ENCODE results near the gene POU2AF1. TPM values are rescaled to one million over a fixed set of nuclear protein-coding genes. Genes with fewer than 3 reads are reported as not detected.

Gene POU2AF1
- total and polyA plus RNA-seq, 2 of the 8 experiments (the other 6 are each of a cell fraction or from before 2014, with no cell fraction given), result not detected

DNA sequence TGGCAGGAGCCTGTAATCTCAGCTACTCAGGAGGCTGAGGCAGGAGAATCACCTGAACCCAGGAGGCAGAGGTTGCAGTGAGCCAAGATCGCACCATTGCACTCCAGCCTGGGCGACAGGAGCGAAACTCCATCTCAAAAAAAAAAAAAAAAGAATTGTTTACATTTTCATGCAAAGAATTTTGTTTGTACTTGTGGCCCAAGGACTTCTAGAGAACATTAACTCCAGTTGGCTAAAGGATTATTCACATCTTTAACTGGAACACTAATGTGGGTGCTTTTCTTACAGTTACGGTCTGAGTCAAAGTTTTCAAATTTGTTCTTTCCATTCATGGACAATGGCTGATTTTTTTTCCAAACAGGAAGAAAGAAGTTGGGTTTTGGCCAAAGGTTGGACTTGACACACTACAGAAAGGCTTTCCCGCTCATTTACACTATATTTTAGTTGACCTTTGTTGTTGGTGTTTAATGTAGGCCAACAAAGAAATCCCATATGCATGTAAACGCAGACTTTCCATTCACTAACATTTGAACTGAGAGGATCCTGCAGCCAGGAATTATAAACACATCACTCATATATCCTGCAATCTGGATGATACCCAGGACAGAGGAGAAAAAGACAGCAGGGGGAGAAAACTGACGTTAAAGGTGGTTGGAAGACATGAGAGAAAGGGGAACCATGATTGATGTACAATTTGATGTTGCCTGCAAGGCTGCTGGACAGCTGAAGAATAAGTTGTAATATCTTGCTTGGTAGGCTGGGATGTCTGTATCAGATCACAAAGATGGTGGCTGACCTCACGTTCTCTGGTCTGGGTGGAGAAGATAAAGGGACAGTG lies 13.1 kb downstream of the POU2AF1 start:
- Histone ChIP-seq H3K4me1 (replicated peaks in 1 of 4; ENCODE audit: control insufficient read depth in 3 of 4, insufficient read depth in 4 of 4, low read length in 3 of 4) (no peaks in the 10 kb centered on the region), H3K79me1 (ENCODE audit: low read depth, low read length) (no peaks in the 10 kb centered on the region), H4K8ac (ENCODE audit: extremely low read depth, insufficient read depth, low read length) (no peak overlapping the region), H4K20me1 (replicated peaks in 1 of 2; ENCODE audit: control insufficient read depth in 1 of 2, insufficient read depth in 2 of 2, low read length in 2 of 2) (no peaks in the 10 kb centered on the region), H3K23ac (ENCODE audit: insufficient read length) (no peak overlapping the region), H2BK5ac (ENCODE audit: low read depth, low read length) (no peak overlapping the region), H3K23me2 (ENCODE audit: low read depth, low read length) (no peaks in the 10 kb centered on the region), H3K14ac (ENCODE audit: insufficient read length) (no peak overlapping the region), H2BK20ac (ENCODE audit: low read length) (no peak overlapping the region; the same call in 1 of the 2 replicates), H2BK15ac (ENCODE audit: low read length) (no peak overlapping the region), H3K4me2 (ENCODE audit: insufficient read depth in 1 of 2, low read depth in 2 of 2, low read length in 2 of 2) (no peak overlapping the region), H3K18ac (ENCODE audit: extremely low read depth, low read length) (no peak overlapping the region), H2BK120ac (replicated peaks; ENCODE audit: low read depth, low read length) (no peak overlapping the region), H3K79me2 (ENCODE audit: control insufficient read depth in 1 of 2, insufficient read depth in 2 of 2, low read length in 2 of 2) (no peaks in the 10 kb centered on the region), H3K27ac (ENCODE audit: low read depth, low read length) (no peak overlapping the region), H3K27me3 (replicated peaks in 1 of 4; ENCODE audit: control insufficient read depth in 3 of 4, extremely low read depth in 1 of 4, insufficient read depth in 3 of 4, low read length in 3 of 4) (no peaks in the 10 kb centered on the region), H3K36me3 (ENCODE audit: control insufficient read depth in 2 of 4, insufficient read depth in 4 of 4, low read length in 3 of 4) (no peaks in the 10 kb centered on the region), H3K9ac (replicated peaks in 1 of 4; ENCODE audit: extremely low read depth in 1 of 4, low read depth in 3 of 4, low read length in 3 of 4) (no peak overlapping the region), H4K5ac (ENCODE audit: insufficient read length, low read depth, low read length) (no peak overlapping the region), H3K4me3 (ENCODE audit: extremely low read depth in 1 of 4, insufficient read depth in 2 of 4, low read depth in 3 of 4, low read length in 4 of 4) (no peak overlapping the region), H4K91ac (replicated peaks; ENCODE audit: insufficient read length, low read length) (no peak overlapping the region), H2AK5ac (ENCODE audit: low read depth, low read length) (no peak overlapping the region), H3K56ac (replicated peaks; ENCODE audit: insufficient read length, low read depth, low read length) (no peak overlapping the region), H2BK12ac (ENCODE audit: low read depth, low read length) (no peak overlapping the region), H3K9me3 (ENCODE audit: insufficient read depth in 2 of 2, low read depth in 1 of 2, low read length in 1 of 2) (no peaks in the 10 kb centered on the region), H2AFZ (ENCODE audit: low read length) (no peak overlapping the region), H3K4ac (replicated peaks; ENCODE audit: insufficient read length, low read depth, low read length) (no peak overlapping the region)
- no peak for DNase-seq (ENCODE audit: low read depth in 1 of 2, low spot score in 2 of 2)
- TF ChIP-seq BACH1 (IDR thresholded peaks at IDR 0.05; ENCODE audit: low read length), result no peak
- no peak for TF ChIP-seq CHD2 (IDR thresholded peaks at IDR 0.05; ENCODE audit: low read length)
- no peak for TF ChIP-seq CTBP2 (IDR thresholded peaks at IDR 0.05; ENCODE audit: borderline replicate concordance, insufficient read depth, insufficient read length, low read length)
- no peak for TF ChIP-seq PHF8 (conservative IDR thresholded peaks at IDR 0.05; ENCODE audit: low read depth, low read length)
- no peak for TF ChIP-seq FOSL1 (IDR thresholded peaks at IDR 0.05; ENCODE audit: insufficient read depth, low read depth, low read length)
- ChIA-PET CTCF (ENCODE audit: partially characterized antibody) (interaction anchor here (2.7 kb wide), 1 partner anchor 11 kb away, joined by 6 read pairs; no protein-coding TSS in a partner anchor), POLR2A (ENCODE audit: partially characterized antibody) (no interaction called here)
- FAIRE-seq, result no peak
- WGBS, 2 experiments (ENCODE audit: extremely low coverage in 1 of 2, insufficient coverage in 1 of 2, insufficient read length in 1 of 2, insufficient replicate concordance in 2 of 2, low coverage in 1 of 2, low lambda C conversion rate in 2 of 2, missing lambda C conversion rate in 1 of 2), result 93% methylated on average over 6 of the region's 8 CpGs; no CpG with 5 or more reads in 1 of the 2 experiments

Data from H1 (cell line).